GM10266 (cell line): ENCODE measurements around the gene TMCO2.

ENCODE experiments used
- DNase-seq: peaks from one replicate; pipeline ENCODE4 v3.0.0; 2012; ENCODE audit errors: extremely low spot score
- CTCF ChIP-seq: IDR thresholded peaks from 2 replicates; pipeline ENCODE4 v1.5.1; 2012; ENCODE audit warnings: mild to moderate bottlenecking, low read depth; ENCODE audit not compliant: control insufficient read depth, insufficient read depth; ENCODE audit errors: missing control alignments

Gene TMCO2

GRCh38 chr1:40267767-40268187 lies 20.0 kb downstream of the TMCO2 start:
- no peak for DNase-seq
- TF ChIP-seq CTCF = no peak

- TF ChIP-seq CTCF = no peak
- no peak for DNase-seq
These were observed 20.5 kb downstream of the TMCO2 start for GRCh38 chr1:40268211-40268610.

GRCh38 chr1:40270152-40270834 lies 22.6 kb downstream of the TMCO2 start:
- TF ChIP-seq CTCF = no peak
- no peak for DNase-seq

- no peak for TF ChIP-seq CTCF
- no peak for DNase-seq
These were observed 25.0 kb downstream of the TMCO2 start for GRCh38 chr1:40272653-40273213.

GRCh38 chr1:40273547-40274166 lies 25.9 kb downstream of the TMCO2 start:
- no peak for TF ChIP-seq CTCF
- DNase-seq = no peak

GRCh38 chr1:40274331-40274730 lies 26.6 kb downstream of the TMCO2 start:
- no peak for TF ChIP-seq CTCF
- no peak for DNase-seq

- no peak for DNase-seq
- TF ChIP-seq CTCF = no peak
These were observed 28.4 kb downstream of the TMCO2 start for GRCh38 chr1:40276122-40276521.
